Fibroblast of villous mesenchyme (primary cell): ENCODE measurements around the gene APBB2. TPM values are rescaled to one million over a fixed set of nuclear protein-coding genes. Genes with fewer than 3 reads are reported as not detected.
"Not testable (repeated sequence)": the region's sequence is repeated elsewhere in the genome, so short reads cannot be mapped to it uniquely, and the experiment has no call there.

Experiments
- DNase-seq: peaks from one replicate; pipeline ENCODE4 v3.0.0-alpha.2; 2010; ENCODE audit warnings: low read depth
- H3K4me3 ChIP-seq: 2 replicates; pipeline ENCODE4 v1.5.1; 2011; ENCODE audit warnings: low read depth, mild to moderate bottlenecking, low read length
- CTCF ChIP-seq: IDR thresholded peaks from 2 replicates; pipeline ENCODE4 v1.5.1; 2012; ENCODE audit warnings: low read depth, mild to moderate bottlenecking, low read length; ENCODE audit not compliant: insufficient read depth
- total RNA-seq: library from RNA; depleted of rRNA; stranded (reverse); fragments of >200 nt; gene quantifications from 2 replicates; pipeline ENCODE4 v1.2.3, GENCODE V29; 2012

APBB2 gene
- total RNA-seq, 1 donor: 133 TPM

- no peak for DNase-seq
- no peak overlapping the region for H3K4me3 ChIP-seq
- TF ChIP-seq CTCF: no peak
These were observed 386.6 kb downstream of the APBB2 start for GRCh38 chr4:40827758-40828157.

GRCh38 chr4:40826821-40827220 is 387.5 kb downstream of the APBB2 start:
- no peak for DNase-seq
- TF ChIP-seq CTCF: no peak
- no peak overlapping the region for H3K4me3 ChIP-seq

GRCh38 chr4:40825014-40825838 is 389.1 kb downstream of the APBB2 start:
- no peak for TF ChIP-seq CTCF
- H3K4me3 ChIP-seq: no peak overlapping the region
- DNase-seq: no peak

GRCh38 chr4:40822420-40823166 is 391.7 kb downstream of the APBB2 start:
- DNase-seq: no peak
- TF ChIP-seq CTCF: no peak
- H3K4me3 ChIP-seq: no peak overlapping the region

GRCh38 chr4:40820101-40820500 is 394.2 kb downstream of the APBB2 start:
- H3K4me3 ChIP-seq: no peak overlapping the region
- TF ChIP-seq CTCF: no peak
- DNase-seq: no peak

GRCh38 chr4:40817157-40817556 is 397.2 kb downstream of the APBB2 start:
- not testable (repeated sequence) for H3K4me3 ChIP-seq, DNase-seq

GRCh38 chr4:40812856-40813255 is 401.5 kb downstream of the APBB2 start:
- no peak for DNase-seq
- TF ChIP-seq CTCF: no peak
- H3K4me3 ChIP-seq: no peak overlapping the region
